GM12801 (cell line): ENCODE measurements around the gene CDC45.

ENCODE experiments used
- CTCF ChIP-seq: IDR thresholded peaks from one replicate; pipeline ENCODE4 v1.5.1; 2011; ENCODE audit warnings: control low read depth; ENCODE audit not compliant: insufficient read length; ENCODE audit errors: extremely low read depth

The CDC45 gene

GRCh38 chr22:19488884-19489843, 9.4 kb downstream of the CDC45 start:
- TF ChIP-seq CTCF: no peak

DNA sequence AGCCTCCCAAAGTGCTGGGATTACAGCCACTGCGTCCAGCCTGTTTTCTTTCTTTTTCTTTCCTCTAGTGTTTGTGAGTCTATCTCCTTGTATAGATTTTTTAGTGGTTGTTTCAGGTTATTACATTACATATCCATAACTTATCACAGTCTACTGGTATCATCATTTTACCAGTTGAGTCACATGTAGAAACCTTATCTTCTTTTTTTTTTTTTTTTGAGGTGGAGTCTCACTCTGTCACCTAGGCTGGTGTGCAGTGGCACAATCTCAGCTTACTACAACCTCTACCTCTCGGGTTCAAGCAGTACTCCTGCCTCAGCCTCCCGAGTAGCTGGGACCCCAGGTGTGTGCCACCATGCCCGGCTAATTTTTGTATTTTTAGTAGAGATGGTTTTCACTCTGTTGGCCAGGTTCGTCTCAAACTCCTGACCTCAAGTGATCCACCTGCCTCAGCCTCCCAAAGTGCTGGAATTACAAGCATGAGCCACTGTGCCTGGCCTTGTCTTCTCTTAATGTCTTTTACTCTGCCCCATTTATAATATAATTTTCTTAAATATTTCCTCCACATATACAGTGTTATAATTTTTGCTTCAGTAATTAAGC, 11.0 kb downstream of the CDC45 start:
- TF ChIP-seq CTCF: no peak

- TF ChIP-seq CTCF: no peak
Observed at GRCh38 chr22:19492504-19493174, 12.9 kb downstream of the CDC45 start.

- no peak for TF ChIP-seq CTCF
Observed at GRCh38 chr22:19494001-19494560, 14.4 kb downstream of the CDC45 start.

DNA sequence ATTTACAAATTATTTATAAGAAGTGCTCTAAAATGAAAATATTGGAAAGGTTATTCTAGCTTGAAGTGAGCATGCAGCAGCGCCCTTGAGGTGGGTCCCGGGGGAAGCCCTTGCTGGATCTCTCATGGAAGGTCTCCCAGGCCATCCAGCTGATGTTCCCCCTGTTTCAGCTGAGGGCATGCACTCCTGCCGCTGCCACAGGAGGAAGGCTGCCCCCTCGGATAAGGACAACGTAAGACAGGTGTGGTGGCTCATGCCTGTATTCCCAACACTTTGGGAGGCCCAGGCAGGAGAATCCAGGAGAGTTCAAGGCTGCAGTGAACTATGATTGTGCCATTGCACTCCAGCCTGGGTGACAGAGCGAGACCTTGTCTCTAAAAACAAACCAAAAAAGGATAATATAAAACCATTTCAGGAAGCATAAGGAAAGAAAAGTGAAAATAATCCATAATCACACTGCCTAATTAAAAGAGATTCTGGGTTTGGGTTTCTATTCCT, 15.0 kb downstream of the CDC45 start:
- no peak for TF ChIP-seq CTCF

DNA sequence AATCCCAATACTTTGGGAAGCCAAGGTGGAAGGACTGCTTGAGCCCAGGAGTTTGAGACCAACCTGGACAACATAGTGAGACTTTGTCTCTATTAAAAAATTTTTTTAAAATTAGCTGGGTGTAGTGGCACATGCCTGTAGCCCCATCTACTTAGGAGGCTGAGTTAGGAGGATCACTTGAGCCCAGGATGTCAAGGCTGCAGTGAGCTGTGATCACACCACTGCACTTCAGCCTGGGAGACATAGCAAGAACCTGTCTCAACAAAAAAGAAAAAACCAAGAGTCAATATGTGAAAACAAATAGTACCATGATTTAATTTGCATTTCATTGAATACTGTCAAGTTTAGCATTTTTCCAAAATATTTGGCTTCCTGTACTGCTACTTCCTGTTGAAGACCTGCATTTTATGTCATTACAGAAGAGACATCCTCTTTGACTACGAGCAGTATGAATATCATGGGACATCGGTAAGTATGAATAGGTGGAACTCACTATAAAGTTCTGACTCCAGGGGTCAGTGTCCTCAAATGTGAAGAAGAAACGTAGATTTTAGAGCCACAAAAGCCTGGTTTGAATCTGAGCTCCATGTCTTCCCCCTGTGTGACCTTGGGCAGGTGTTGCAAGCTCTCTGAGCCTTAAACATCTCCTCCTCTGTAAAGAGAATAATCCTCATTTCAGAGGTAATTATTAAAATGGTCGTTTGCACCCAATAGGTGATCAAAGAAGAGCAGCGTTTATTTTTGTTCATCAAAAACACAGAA, 16.0 kb downstream of the CDC45 start:
- TF ChIP-seq CTCF: no peak

DNA sequence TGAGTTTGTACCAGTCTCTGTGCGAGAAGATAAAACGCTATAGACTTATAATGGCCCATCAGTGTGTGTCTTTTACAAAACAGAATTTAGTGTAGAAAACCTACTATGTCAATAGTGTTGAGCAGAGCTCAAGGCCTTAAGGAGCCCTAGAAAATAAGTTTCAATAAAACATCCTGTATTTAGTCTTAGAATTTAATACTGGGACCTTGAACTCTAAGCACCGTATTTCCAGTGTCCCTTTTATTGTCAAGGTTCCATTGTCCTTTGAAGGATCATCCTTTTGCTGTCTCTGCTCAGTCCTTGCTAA, 16.6 kb downstream of the CDC45 start:
- no peak for TF ChIP-seq CTCF
